ENCODE measurements around the gene PMEPA1.
A peak's percentile ranks its signal among the peaks of the same experiment; 100 is the strongest.

- TF ChIP-seq POLR2A (IDR thresholded peaks at IDR 0.05): no peak
- TF ChIP-seq CTCF (IDR thresholded peaks at IDR 0.05): peak; percentile 27 to 62 (median 48)
- TF ChIP-seq EP300 (IDR thresholded peaks at IDR 0.05): no peak
Observed at GRCh38 chr20:57622579-57623381, 87.0 kb downstream of the PMEPA1 start.
